Daoy (cell line): Measurements from ENCODE around the gene POU2AF1. TPM values are rescaled to one million over a fixed set of nuclear protein-coding genes. Genes with fewer than 3 reads are reported as not detected.

ENCODE experiments used
- DNase-seq: peaks from one replicate; pipeline ENCODE4 v3.0.0-alpha.2; 2015; ENCODE audit warnings: low read depth
- total RNA-seq: library from RNA; depleted of rRNA; stranded (reverse); fragments of >200 nt; shearing (Covaris generic); gene quantifications from 2 replicates; pipeline ENCODE4 v1.2.3, GENCODE V29; 2014

POU2AF1 gene
- total RNA-seq, 1 experiment from 2014 or later = not detected

DNA sequence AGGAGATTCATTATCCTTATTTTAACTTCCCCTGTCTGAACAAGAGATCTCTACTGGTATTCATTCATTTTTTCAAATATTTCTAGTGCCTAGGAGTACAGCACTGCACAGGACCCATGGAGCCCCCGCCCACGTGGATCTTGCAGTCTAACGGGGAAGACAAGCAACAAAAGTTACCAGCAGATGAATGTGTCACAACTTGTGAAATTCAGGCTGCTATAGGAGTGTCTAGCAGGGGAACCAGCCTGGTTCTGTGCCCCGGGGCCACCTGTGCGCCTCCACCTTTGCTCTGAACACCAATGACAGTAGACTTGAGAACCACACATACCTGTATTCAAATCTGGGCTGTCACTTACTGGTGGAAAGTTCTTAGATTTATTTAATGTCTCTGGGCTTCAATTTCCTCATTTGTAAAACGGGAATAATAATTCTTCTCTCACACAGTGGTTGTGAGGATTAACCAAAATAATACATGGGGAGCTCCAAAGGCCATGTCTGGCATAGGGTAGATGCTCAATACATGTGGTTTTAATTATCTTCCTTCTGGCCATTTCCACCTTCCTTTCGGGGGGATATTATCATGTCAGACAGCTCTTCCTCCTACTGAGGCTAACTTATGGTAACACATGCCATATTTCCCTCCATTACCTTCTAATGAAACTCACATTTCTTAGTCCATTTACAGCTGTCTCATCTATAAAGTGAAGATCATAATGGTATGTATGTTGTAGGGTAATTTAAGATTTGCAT, 17.8 kb downstream of the POU2AF1 start:
- DNase-seq = no peak

DNA sequence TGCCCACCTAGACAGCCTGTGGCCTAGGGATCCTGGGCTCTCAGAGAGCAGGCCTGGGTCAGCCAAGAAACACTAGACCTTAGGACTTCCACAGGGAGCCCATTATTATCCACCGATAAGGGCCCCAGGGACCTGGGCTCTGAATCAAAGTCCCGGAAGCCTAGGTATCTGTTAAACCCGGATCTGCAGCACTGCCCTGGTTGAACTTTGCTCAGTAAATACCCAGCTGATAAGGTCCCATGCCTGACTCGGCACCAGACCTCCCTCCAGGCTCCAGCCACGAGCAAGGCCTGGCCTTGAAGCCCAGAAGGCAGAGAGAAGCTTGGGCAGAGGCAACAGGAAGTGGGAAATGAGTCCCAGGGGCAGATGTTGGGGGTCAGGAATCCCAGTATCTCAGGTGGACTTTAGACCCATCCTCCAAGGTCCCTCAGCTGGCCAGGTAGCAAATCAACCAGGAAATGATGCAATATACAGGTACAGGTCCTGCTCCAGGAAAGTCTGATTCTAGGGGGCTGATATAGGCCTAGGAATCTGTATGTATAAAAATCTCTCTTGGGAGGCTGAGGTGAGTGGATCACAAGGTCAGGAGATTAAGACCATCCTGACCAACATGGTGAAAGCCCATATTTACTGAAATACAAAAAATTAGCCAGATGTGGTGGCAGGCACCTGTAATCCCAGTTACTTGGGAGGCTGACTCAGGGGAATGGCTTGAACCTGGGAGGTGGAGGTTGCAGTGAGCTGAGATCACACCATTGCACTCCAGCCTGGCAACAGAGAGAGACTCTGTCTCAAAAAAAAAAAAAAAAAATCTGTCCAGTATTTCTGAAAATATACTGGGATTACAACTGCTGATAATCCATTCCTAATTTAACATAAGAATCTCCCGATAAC, 18.7 kb downstream of the POU2AF1 start:
- no peak for DNase-seq

DNA sequence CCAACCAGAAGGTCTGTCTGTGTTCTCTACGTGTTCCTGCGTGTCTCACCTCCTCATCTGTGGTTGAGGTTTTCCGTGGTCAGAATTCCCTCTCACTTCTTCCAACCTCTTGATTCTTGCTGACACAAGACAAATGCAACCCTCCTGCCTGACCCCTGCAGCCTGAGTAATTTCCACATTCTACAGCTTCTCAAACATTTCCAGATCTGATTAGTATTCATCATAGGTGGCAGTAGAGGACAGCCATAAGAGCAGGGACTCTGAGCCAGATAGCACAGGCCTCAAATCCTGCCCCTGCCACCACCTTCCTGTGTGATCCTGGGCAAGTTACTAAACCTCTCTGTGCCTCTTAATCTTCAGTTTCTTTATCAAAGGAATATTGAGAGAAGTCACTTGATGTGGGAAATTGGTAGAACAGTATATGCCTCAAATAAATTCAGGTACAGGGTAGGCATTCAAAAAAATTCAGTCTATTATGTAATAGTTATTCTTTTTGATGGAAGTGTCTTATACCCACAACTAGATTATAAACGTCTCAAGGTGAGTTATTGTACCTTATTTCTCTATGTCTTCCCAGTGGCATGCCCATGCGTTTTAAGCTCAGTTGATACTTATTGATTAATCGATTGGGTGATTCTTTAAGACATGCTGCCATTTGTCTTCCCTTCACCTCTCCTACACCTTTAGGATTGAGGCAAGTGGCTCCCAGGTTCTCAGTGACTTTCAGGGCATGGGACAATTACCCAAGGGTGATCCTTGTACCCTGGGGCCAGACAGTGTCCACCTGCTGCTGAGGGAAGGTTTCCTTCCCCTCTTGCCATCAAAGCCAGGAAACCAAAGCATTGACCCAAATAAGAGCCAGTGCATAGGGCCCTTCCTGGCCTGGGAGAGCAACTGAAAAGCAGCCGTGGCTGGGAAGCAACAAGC, 19.6 kb downstream of the POU2AF1 start:
- no peak for DNase-seq

DNA sequence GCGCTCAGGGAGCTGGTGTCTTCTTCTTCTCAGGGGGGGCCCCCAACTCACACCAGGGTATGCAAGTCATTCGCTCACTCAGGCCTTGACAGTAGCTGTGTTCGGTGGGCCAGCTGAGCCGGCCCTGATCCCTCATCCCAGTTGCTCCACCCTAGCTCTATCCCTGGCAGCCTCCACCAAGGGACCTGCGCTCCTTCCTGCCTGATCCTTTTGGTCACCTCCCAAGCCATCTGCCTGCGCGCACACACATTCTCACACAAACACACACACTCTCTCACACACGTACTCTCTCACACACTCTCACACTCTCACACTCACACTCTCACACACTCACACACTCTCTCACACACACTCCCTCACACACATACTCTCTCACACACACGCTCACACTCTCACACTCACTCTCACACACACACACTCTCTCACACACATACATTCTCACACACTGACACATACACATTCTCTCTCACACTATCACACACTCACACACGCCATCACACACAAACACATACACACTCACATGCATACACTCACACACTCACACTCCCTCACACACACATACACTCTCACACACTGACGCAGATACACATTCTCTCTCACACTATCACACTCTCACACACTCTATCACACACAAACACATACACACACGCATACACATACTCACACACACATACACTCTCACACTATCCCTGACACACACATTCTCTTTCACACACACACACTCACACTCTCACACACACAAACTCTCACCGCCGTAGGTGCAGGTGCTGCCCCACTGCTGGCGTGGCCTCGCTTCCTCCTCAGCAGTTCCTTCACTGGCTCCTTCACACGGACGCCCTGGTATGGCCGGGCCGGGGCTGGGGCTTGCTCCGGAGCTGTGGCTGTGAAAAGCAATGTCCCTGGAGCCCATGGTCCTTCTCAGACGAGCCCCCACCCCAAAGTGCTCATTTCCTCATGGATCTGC, 20.8 kb downstream of the POU2AF1 start:
- no peak for DNase-seq

DNA sequence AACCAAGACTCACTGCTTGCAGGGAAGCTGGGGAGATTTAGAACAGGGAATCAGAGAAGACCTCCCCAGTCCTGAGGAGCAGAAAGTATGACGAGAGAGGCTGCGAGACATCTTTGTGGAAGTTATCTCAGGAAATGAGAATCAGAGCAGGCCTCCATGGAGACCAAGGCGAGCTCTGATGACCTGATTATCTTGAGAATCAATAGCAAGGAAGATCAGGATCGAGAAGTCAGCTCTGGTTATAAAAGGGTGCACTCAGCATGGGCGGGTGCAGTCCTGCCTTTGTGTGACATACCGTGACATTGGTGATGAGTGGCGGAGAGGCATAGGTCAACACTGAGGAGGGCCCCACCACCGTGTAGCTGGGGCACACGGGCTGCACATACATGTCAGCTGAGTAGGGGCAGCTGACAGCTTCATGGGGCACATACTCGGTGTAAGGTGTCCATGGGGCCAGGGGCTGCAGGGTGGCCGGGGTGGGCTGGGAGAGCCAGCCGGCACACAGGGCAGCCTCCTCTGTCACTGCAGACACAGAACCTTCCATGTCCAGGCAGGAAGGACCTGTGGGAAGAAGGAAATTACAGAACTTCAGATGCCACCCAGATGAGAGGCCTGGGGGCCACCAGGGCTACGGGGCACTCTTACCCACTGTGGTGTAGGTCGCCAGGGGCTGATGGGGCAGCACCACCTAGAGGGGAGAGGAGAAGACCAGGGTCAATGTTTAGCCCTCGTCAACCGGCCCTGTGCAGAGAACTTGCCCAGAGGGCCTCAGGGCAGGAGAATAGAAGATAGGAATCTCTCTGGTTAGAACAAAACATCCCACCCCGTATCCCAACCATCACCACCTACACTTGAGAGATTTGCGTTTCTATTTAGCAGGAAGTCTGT, 21.7 kb downstream of the POU2AF1 start:
- DNase-seq = no peak

DNA sequence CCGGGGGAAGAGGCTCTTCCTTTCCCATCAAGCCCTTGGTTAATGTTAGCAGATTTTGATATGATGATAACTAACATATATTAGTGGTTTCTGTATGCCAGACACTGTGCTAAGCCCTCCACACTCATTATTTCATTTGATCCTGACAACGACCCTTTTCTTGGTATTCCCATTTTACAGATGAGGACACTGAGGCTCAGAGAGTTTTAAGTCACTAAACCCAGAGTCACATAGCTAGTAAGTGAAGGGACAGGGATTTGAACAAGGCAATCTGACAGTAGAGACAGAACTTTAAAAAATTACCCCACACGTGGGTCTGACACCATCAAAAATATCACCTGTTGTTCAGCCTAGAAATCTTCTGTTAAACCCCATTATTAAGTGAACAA, 22.4 kb downstream of the POU2AF1 start:
- no peak for DNase-seq

DNA sequence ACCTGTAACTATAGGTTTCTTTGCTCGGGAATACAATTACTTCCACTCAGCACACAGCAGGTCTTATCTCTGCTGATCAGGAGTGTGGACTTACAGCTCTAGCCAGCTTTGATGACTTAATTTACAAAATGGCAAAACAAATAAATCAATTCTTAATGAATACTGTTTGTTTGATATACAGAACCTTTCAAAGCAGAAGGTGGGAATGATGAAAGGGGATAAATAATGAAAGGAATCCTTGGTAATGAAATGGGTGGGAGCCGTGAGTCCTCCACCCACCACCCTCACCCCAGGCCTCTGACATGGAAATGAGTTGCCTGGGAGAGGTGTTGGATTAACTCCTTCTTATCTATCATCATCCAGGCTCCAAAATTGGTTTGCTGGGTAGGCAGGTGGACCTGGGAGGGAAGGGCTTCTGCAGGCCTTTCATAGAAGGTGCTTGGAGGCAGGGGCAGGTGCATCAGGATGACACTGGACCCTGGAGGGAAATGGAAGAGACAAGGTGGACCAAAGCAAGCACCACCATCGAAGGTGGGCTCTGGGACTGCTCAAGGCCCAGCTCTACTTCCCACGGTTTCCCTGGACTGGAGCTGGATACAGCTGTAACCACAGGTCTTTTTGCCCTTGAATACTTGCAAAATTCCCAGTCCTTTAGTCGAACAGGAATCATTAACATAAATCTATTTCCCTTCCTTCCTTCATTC, 23.0 kb downstream of the POU2AF1 start:
- no peak for DNase-seq

DNA sequence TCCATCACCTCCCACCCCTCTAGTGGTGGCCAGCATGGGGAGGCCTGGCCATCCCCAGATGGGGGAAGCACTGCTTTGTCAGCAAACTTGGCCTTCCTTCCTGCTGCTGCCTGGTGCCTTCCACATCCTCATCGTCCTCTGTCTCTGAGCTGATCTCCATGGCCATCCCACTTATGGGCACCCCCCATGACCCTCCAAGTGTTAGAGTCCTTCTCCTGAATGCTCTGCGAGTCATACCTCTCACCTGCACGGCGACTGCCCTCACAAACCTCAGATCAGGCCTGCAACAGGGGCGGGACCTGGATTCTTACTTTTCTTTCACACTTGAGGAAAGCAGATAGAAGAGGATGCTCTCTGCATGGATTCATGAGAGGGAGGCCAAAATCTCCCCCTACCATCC, 24.0 kb downstream of the POU2AF1 start:
- no peak for DNase-seq

DNA sequence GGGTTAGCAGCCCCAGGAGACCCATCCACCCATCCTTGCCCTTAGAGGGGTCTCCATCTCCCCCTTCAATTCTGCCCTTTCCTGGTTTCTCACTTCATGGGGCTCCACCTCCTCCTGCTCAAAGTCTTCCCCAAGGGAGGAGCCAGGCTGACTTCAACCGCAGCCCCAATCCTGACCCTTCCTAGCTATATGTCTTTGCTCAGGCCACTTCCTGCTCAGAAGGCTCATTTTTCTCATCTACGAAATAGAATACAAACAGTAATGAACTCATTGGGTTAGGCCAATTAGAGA, 24.5 kb downstream of the POU2AF1 start:
- DNase-seq = no peak

DNA sequence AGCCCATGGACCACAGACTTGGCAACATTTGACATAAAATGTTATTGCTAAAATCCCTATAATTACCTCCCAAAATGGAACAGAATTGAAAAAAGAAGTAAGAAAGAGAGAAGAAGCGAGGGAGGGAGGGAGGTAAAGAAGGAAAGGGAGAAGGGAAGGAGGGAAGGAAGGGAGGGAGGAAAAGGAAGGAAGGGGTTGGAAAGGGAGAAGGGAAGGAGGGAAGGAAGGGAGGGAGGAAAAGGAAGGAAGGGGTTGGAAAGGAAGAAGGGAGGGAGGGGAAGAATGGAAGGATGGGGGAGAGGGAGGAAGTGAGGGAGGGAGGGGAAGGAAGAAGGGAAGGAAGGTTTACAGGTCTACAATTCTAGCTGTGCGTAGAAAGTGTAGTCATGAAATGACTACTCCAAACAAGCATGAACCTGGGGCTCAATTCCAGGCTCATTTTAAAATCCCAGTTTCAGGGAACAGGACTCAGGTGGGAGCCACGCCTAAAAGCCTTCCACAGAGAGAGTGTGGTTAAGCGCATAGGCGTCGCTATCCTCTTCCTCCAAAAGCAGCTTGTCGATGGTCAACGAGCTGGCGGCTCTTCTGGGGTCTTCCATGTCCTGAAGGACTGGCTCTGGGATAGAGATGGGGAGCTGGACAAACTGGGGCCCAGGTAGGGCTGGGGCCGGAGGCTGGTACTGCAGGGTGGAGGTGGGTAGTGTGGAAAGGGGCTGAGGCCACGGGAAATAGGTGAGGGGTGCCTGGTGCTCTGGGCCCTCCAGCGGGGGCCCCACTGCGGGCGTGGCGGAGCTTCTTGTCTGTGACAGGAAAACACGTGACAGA, 25.1 kb downstream of the POU2AF1 start:
- no peak for DNase-seq

DNA sequence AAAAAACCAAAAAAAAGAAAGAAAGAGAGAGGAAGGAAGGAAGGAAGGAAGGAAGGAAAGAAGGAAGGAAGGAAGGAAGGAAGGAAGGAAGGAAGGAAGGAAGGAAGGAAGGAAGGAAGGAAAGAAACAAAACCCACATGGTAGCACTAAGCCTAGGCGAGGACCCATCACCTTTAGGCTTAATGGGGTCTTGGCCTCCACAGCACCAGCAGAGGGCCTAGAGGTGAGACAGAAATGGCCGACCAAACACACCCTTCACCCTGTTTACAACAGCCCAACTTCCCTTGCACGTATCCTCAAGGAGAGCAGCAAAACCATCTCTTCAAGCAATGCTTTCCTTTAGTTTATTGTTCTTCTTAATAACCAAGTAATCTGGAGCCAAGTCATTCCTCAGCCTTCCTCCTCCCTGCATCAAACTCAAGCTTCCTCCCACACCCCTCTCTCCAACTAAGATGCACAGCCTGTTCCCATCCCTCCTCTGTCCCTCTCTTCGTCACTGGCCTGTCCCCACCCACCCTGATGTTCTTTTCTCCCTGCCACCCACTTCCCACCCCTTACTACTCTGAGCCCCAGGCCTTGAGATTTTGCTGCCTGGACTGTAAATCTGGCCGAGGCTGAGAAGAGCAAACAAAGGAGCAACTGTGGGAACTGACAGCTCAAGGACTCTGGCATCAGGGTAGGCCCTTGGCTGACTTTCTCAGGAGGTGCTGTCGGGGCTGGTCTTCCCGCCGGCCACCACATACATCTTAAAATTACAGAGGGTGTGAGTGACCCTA, 26.0 kb downstream of the POU2AF1 start:
- DNase-seq = no peak

DNA sequence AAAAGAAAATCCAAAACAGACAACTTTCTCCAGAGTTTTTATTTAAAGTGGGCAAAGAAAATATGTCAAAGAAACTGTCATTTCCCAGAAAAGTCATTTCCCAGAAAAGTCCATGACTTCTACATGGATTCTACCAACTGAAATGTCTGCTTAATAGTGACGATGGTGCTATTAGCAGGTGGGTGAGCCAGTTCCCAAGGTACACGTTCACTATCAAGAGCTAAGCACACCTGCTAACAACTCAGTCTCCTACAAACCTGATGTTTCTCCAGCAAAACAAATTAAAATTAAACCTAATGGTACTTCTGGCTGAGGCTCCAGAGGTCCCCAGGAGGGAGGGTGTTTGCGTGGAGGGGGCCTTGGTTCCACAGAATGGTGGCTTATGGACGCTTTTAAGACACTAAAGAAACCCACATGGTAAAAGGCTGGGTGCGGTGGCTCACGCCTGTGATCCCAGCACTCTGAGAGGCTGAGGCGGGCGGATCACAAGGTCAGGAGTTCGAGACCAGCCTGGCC, 26.8 kb downstream of the POU2AF1 start:
- no peak for DNase-seq

DNA sequence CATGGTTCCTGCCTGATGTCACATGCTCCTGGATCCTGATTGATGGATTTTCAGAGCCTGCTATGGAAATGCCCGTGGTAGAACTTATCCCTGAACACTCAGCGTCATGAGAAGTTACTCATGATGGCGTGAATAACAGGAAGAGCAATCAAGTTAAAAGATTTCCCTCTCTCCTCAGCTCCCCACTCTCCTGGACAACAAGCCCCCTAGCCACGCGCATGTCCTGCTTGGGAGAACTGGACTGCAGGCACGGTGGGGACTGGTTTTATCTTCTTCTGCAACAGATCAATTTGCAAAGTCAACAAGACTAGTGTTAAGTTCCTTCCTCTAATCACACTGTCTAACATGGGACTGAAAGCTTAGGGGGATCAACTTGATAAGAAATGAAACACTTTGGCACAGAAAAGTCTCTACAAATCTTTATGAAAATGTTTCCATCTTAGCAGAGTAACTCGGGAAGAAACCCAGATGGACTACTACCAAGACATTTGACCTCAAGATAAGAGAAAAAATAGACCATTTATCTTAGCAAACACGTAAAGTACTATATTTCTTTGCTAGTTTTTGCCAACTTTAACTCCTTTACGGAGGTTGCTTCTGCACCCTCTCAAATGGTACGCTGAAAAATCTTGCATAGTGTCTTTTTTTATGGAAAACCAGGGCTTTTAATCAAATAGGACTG, 27.6 kb downstream of the POU2AF1 start:
- DNase-seq = no peak

DNA sequence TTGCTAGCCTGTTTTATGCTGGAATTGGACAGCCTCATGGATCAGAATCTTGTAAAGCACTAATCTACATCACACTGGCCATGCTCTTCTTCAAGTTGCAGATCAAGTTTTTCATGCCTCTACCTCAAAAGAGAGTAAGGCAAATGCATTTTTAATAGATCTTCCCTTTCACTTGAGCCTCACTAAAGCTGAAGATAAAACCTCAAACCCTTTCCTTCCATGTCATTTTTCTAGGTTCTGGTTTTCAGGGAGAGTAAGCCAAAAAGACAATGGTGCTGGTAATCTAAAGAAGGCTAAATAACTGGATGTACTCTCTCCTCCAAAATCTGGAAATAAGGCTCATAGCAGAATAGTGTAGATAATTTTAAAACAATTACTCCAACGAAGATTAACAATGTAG, 28.3 kb downstream of the POU2AF1 start:
- DNase-seq = no peak

DNA sequence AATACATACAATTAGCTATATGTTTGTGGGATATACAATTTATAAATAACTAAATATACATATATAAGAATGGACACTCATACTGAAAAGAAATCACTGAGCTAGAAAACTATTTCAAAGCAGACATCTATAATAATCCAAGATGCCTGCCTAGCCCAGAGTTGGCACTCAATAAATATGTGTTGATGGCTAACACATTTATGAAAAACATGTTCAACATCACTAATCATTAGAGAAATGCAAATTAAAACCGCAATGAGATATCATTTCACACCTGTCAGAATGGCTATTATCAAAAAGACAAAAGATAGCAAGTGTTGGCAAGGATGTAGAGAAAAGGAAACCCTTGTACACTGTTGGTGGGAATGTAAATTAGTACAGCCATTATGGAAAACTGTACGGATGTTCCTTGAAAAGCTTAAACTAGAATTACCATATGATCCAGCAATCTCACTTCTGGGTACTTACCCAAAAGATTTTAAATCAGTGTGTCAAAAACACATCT, 29.8 kb downstream of the POU2AF1 start:
- no peak for DNase-seq

DNA sequence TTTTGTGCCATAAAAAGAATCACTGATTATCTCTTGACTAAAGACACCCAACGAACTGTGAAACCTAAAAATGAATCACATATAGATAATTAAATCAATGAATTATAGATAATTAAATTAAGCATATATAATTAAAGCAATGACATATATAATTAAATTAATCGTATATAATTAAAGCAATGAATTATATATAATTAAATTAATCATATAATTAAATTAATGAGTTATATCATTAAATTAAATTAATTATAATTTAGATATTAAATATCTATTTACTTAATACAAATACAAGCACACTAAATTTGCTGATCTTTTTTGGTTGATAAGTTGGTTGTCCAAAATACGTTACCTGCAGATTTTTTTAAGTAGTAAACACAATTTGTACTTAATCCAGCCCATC, 30.9 kb downstream of the POU2AF1 start:
- no peak for DNase-seq

DNA sequence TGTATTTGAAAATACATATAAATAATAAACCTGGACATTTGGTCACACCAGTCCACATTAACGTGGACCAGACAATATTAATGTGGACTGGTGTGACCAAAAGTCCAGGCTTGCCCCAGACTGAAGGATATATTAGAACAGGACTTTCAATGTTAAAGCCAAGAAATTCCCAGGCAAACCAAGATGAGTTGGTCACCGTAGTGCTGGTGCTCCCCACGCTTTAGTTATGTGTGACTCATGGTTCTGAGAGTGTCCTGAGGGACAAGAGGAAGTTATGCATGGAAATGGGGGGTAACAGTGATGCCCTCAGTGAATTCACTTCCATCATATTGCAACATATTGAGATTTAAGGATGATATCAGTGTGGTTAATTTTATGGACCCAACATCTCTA, 31.4 kb downstream of the POU2AF1 start:
- peak; percentile 51 for DNase-seq
